Astrocyte (in vitro differentiated cells and primary cell): Measurements from ENCODE around the gene THOC1. TPM values are rescaled to one million over a fixed set of nuclear protein-coding genes. Genes with fewer than 3 reads are reported as not detected.
"Not testable (repeated sequence)": the region's sequence is repeated elsewhere in the genome, so short reads cannot be mapped to it uniquely, and the experiment has no call there.

Experiments used
- DNase-seq: peaks from one replicate; pipeline ENCODE4 v3.0.0-alpha.2; 2010; ENCODE audit warnings: low read depth
- FAIRE-seq: peaks from 2 replicates; lab custom pipeline; 2011; peaks lifted over from hg19 to GRCh38; lab: Jason Lieb, UNC
- H2AFZ ChIP-seq: 2 replicates; pipeline ENCODE4 v1.6.0; 2012; ENCODE audit warnings: low read depth, low read length, inconsistent platforms
- H3K27ac ChIP-seq: 2 replicates; pipeline ENCODE4 v1.5.1; 2011; ENCODE audit warnings: low read depth, low read length, inconsistent platforms
- H3K27me3 ChIP-seq: 2 replicates; pipeline ENCODE4 v1.6.0; 2011; ENCODE audit warnings: low read length, inconsistent platforms; ENCODE audit not compliant: insufficient read depth
- H3K36me3 ChIP-seq: 2 replicates; pipeline ENCODE4 v1.5.1; 2011; ENCODE audit warnings: low read length, inconsistent platforms; ENCODE audit not compliant: insufficient read depth
- H3K4me1 ChIP-seq: 2 replicates; pipeline ENCODE4 v1.5.1; 2011; ENCODE audit warnings: low read length, inconsistent platforms; ENCODE audit not compliant: insufficient read depth
- H3K4me2 ChIP-seq: 2 replicates; pipeline ENCODE4 v1.6.0; 2012; ENCODE audit warnings: low read length, inconsistent platforms
- H3K4me3 ChIP-seq: 2 replicates; pipeline ENCODE4 v1.5.1; 2011; ENCODE audit warnings: low read depth, mild to moderate bottlenecking, low read length, inconsistent platforms; ENCODE audit not compliant: insufficient read depth
- H3K79me2 ChIP-seq: 2 replicates; pipeline ENCODE4 v1.6.0; 2012; ENCODE audit warnings: mild to moderate bottlenecking, low read length, inconsistent platforms; ENCODE audit not compliant: insufficient read depth
- H3K9ac ChIP-seq: 2 replicates; pipeline ENCODE4 v1.6.0; 2012; ENCODE audit warnings: mild to moderate bottlenecking, low read length, inconsistent platforms
- H3K9me3 ChIP-seq: 2 replicates; pipeline ENCODE4 v1.5.1; 2012; ENCODE audit warnings: low read depth, mild to moderate bottlenecking, low read length, inconsistent platforms; ENCODE audit not compliant: insufficient read depth
- H4K20me1 ChIP-seq: 2 replicates; pipeline ENCODE4 v1.6.0; 2012; ENCODE audit warnings: low read length, inconsistent platforms; ENCODE audit not compliant: insufficient read depth
- H3K27ac Mint-ChIP-seq: one replicate; pipeline ENCODE4 v1.8.0; 2021; ENCODE audit warnings: mild to moderate bottlenecking, mixed read lengths; ENCODE audit not compliant: unreplicated experiment
- H3K27me3 Mint-ChIP-seq: one replicate; pipeline ENCODE4 v1.8.0; 2021; ENCODE audit warnings: low read depth, mixed read lengths; ENCODE audit not compliant: unreplicated experiment
- H3K36me3 Mint-ChIP-seq: one replicate; pipeline ENCODE4 v1.8.0; 2021; ENCODE audit warnings: low read depth, mixed read lengths; ENCODE audit not compliant: unreplicated experiment
- H3K4me1 Mint-ChIP-seq: one replicate; pipeline ENCODE4 v1.8.0; 2021; ENCODE audit warnings: low read depth, mixed read lengths; ENCODE audit not compliant: unreplicated experiment
- H3K4me3 Mint-ChIP-seq: one replicate; pipeline ENCODE4 v1.8.0; 2021; ENCODE audit warnings: mild to moderate bottlenecking, moderate library complexity, mixed read lengths; ENCODE audit not compliant: unreplicated experiment
- H3K9me3 Mint-ChIP-seq: one replicate; pipeline ENCODE4 v1.8.0; 2021; ENCODE audit warnings: mild to moderate bottlenecking, mixed read lengths; ENCODE audit not compliant: unreplicated experiment
- EZH2 ChIP-seq: IDR thresholded peaks from 2 replicates; pipeline ENCODE4 v1.6.1; 2012; ENCODE audit warnings: mild to moderate bottlenecking, low read length, inconsistent platforms; ENCODE audit not compliant: insufficient read depth
- total RNA-seq: library from RNA; stranded (reverse); gene quantifications from 2 replicates; pipeline ENCODE4 v1.2.1, GENCODE V29; 2021
- TF ChIP-seq, protein P1 (sequence below): IDR thresholded peaks from 2 replicates; pipeline ENCODE4 v1.5.1; 2011; ENCODE audit warnings: low read depth, mild to moderate bottlenecking, inconsistent platforms, low read length, moderate library complexity; ENCODE audit not compliant: insufficient read depth

THOC1 gene
- total RNA-seq, 1 donor from 2014 or later, result 23.1 TPM

GRCh38 chr18:294566-294965, 26.7 kb upstream of the THOC1 start:
- H4K20me1 ChIP-seq, result no peaks in the 10 kb centered on the region
- no peak overlapping the region for H3K4me3 ChIP-seq
- no peaks in the 10 kb centered on the region for H3K36me3 ChIP-seq
- peaks cover 19% of the 10 kb centered on the region for H3K27me3 Mint-ChIP-seq
- H3K36me3 Mint-ChIP-seq, result no peaks in the 10 kb centered on the region
- H3K4me1 ChIP-seq, result no peaks in the 10 kb centered on the region
- no peaks in the 10 kb centered on the region for H3K9me3 ChIP-seq
- H3K27ac ChIP-seq, result no peak overlapping the region
- FAIRE-seq, result no peak
- no peak overlapping the region for H3K9ac ChIP-seq
- H3K4me1 Mint-ChIP-seq, result no peaks in the 10 kb centered on the region
- H3K4me2 ChIP-seq, result no peak overlapping the region
- TF ChIP-seq, protein P1, sequence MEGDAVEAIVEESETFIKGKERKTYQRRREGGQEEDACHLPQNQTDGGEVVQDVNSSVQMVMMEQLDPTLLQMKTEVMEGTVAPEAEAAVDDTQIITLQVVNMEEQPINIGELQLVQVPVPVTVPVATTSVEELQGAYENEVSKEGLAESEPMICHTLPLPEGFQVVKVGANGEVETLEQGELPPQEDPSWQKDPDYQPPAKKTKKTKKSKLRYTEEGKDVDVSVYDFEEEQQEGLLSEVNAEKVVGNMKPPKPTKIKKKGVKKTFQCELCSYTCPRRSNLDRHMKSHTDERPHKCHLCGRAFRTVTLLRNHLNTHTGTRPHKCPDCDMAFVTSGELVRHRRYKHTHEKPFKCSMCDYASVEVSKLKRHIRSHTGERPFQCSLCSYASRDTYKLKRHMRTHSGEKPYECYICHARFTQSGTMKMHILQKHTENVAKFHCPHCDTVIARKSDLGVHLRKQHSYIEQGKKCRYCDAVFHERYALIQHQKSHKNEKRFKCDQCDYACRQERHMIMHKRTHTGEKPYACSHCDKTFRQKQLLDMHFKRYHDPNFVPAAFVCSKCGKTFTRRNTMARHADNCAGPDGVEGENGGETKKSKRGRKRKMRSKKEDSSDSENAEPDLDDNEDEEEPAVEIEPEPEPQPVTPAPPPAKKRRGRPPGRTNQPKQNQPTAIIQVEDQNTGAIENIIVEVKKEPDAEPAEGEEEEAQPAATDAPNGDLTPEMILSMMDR, result no peak
- TF ChIP-seq EZH2, result no peak
- no peak overlapping the region for H3K4me3 Mint-ChIP-seq
- no peak overlapping the region for H2AFZ ChIP-seq
- no peak for DNase-seq
- H3K27ac Mint-ChIP-seq, result no peak overlapping the region
- H3K9me3 Mint-ChIP-seq, result peaks cover 4% of the 10 kb centered on the region
- peaks cover 2% of the 10 kb centered on the region for H3K27me3 ChIP-seq
- H3K79me2 ChIP-seq, result no peaks in the 10 kb centered on the region

DNA sequence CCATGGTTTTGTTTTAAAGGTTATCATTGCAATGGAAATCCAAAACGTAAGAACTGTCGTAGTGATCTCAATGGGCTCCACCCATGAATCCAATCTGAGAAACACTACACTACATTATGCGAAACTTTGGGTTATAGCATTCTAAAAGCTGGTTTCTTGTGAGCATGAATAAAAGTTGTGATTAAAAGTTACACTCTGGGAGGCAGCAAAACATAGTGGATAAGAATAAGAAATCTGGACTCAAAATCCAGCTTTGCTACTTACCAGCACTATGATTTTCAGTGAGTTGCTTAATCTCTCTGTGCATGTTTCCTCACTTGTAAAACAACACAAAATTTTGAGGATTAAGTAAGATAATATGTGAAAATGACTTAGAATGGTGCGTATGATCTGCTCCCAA, 25.7 kb upstream of the THOC1 start:
- no peaks in the 10 kb centered on the region for H3K36me3 ChIP-seq
- FAIRE-seq (peak; percentile 17), DNase-seq (no peak)
- no peak overlapping the region for H3K4me3 ChIP-seq
- TF ChIP-seq, protein P1, result no peak
- TF ChIP-seq EZH2, result no peak
- no peaks in the 10 kb centered on the region for H3K4me1 ChIP-seq
- Mint-ChIP-seq H3K36me3 (no peaks in the 10 kb centered on the region), H3K27ac (no peak overlapping the region), H3K4me3 (no peak overlapping the region), H3K4me1 (no peaks in the 10 kb centered on the region), H3K9me3 (peaks cover 4% of the 10 kb centered on the region), H3K27me3 (peaks cover 21% of the 10 kb centered on the region)
- no peak overlapping the region for H3K9ac ChIP-seq
- H2AFZ ChIP-seq, result no peak overlapping the region
- no peaks in the 10 kb centered on the region for H4K20me1 ChIP-seq
- no peaks in the 10 kb centered on the region for H3K9me3 ChIP-seq
- H3K79me2 ChIP-seq, result no peaks in the 10 kb centered on the region
- peaks cover 2% of the 10 kb centered on the region for H3K27me3 ChIP-seq
- H3K27ac ChIP-seq, result no peak overlapping the region
- H3K4me2 ChIP-seq, result no peak overlapping the region

GRCh38 chr18:292271-292670, 24.4 kb upstream of the THOC1 start:
- Histone ChIP-seq H3K4me1 (no peaks in the 10 kb centered on the region), H3K27ac (no peak overlapping the region), H2AFZ (no peak overlapping the region), H3K36me3 (no peaks in the 10 kb centered on the region), H3K27me3 (no peaks in the 10 kb centered on the region), H3K9me3 (no peaks in the 10 kb centered on the region), H3K79me2 (no peaks in the 10 kb centered on the region), H3K9ac (no peak overlapping the region), H4K20me1 (no peaks in the 10 kb centered on the region), H3K4me3 (no peak overlapping the region), H3K4me2 (no peak overlapping the region)
- peaks cover 15% of the 10 kb centered on the region for H3K27me3 Mint-ChIP-seq
- H3K4me3 Mint-ChIP-seq, result no peak overlapping the region
- no peaks in the 10 kb centered on the region for H3K4me1 Mint-ChIP-seq
- no peak for TF ChIP-seq EZH2
- TF ChIP-seq, protein P1, result peak; percentile 21
- no peak for FAIRE-seq
- no peak for DNase-seq
- peaks cover 4% of the 10 kb centered on the region for H3K9me3 Mint-ChIP-seq
- H3K36me3 Mint-ChIP-seq, result no peaks in the 10 kb centered on the region
- no peak overlapping the region for H3K27ac Mint-ChIP-seq

- FAIRE-seq, H3K27me3 ChIP-seq, DNase-seq, H3K4me3 Mint-ChIP-seq, H2AFZ ChIP-seq, H3K4me3 ChIP-seq, H3K36me3 ChIP-seq, H3K79me2 ChIP-seq, H3K27me3 Mint-ChIP-seq, H3K4me1 ChIP-seq, H3K9me3 Mint-ChIP-seq, H3K27ac Mint-ChIP-seq, H4K20me1 ChIP-seq, H3K27ac ChIP-seq, H3K9me3 ChIP-seq, H3K4me1 Mint-ChIP-seq, H3K9ac ChIP-seq, H3K4me2 ChIP-seq, H3K36me3 Mint-ChIP-seq: not testable (repeated sequence)
Measured at GRCh38 chr18:289970-290369, 22.1 kb upstream of the THOC1 start.
